HG03378 (cell line): Measurements from ENCODE around the gene UBA5.

ENCODE experiments used
- ATAC-seq: cut with Tn5 transposase; IDR thresholded peaks from one replicate; pipeline ENCODE4 v1.9.1; 2021; ENCODE audit warnings: mild to moderate bottlenecking, moderate library complexity; ENCODE audit not compliant: unreplicated experiment

UBA5 gene

DNA sequence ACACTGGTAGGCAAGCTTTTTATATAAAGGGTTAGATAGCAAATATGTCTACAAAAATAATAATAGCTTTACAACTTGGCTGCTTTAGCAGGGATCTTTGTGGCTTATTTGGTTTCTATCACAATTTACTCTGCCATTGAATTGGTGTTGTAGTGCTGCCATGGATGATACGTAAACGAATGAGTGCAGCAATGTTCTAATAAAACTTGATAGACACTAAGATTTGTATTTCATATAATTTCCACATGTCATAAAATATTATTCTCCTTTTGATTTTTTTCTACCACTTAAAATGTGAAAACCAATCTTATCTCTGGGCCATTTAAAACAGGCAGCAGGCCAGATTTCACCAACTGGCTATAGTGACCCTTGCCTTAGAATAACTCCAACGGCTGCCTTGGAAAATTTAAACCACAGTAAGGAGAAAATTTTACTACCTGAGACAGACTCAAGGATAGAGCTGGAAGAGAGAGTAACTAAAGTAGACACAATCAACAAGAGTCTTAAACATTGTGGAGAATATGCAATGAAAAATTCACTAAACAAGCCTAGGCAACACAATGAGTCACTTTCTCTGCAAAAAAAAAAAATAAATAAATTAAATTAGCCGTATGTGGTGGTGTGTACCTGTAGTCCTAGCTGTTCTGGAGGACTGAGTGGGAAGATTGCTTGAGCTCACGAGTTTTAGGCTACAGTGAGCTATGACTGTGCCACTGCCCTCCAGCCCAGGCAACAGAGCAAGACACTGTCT lies 54.0 kb downstream of the UBA5 start:
- no peak for ATAC-seq

- ATAC-seq = no peak
These were observed 56.2 kb downstream of the UBA5 start for GRCh38 chr3:132716372-132716771.

GRCh38 chr3:132720228-132720627 lies 60.1 kb downstream of the UBA5 start:
- no peak for ATAC-seq

- no peak for ATAC-seq
These were observed 61.5 kb downstream of the UBA5 start for GRCh38 chr3:132721479-132722164.

DNA sequence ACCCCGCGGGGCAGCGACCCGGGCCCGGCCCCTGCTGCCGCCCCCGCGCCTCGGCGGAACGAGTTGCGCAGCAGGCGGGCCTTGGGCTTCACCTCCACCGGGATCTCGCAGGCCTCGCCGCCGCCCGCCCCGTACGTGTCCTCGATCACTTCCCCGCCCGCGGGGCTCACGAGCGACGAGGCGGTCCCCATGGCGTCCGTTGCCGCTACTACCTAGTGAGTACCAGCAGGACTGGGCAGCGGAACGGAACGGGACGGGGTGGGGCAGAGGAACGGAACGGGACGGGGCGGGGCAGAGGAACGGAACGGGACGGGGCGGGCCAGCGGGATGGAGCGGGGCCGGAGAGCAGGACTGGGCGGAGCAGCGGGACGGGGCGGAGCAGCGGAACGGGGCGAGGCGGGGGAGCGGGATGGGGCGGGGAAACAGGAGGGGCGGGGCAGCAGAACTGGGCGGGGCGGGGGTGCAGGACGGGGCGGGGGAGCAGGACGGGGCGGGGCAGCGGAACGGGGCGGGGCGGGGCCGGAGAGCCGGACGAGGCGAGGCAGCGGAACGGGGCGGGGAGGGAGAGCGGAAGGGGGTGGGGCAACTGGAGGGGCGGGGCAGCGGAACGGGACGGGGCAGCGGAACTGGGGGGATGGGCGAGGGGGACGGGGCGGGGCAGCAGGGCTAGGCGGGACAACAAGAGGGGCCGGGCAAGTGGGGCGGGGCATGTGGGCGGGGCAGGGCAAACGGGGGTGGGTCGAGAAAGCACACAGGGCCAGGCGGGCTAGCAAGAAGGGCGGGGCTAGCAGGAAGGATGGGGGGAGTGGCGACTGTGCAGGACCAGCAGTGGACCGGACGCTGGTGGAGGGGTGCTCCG lies 62.3 kb downstream of the UBA5 start, which contains the start of gene NPHP3:
NPHP3 (minus strand) TSS at position 245 of the 859 bp plus-strand sequence; CDS start at position 191, 54 bp downstream.
- peak; percentile 65 for ATAC-seq

GRCh38 chr3:132723024-132723950 lies 63.2 kb downstream of the UBA5 start:
- no peak for ATAC-seq

DNA sequence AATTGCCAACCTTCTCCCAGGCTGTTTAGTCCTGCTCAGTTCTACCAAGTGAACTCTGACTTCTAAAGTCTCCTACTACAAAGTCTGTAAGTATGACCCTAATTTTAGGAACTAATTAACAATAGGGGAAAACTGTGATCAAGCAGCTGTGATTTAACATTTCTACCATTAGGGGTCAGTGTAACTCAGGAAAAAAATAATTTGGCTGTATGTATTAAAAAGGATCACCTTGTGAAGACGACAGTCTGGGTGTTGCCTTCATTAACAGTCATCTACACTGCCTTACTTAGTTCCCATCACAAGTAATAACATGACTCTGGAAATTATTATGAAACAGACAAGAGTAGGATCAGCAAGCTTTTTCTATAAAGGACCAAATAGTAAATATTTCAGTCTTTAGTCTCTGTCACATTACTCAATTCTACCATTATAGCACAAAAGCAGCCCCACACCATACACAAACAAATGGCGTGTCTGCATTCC lies 66.3 kb downstream of the UBA5 start:
- ATAC-seq = no peak
